IMR-90 (cell line): Measurements from ENCODE around the gene CREB3L1. TPM values are rescaled to one million over a fixed set of nuclear protein-coding genes. Genes with fewer than 3 reads are reported as not detected.

Experiments
- ATAC-seq: fragments of 200-7000 bp; cut with Tn5 transposase; 2 replicates; pipeline ENCODE4 v1.9.1; 2020; ENCODE audit warnings: low read depth, mild to moderate bottlenecking, moderate library complexity
- BruUV-seq: library from RNA; stranded (reverse); fragments of 400-500 nt; replicated peaks from 2 replicates; lab custom pipeline; 2021; lab: Mats Ljungman, UMichigan
- CTCF ChIA-PET: fragments of 300-600 bp; formaldehyde crosslinking; extraction: SDS; loops from one replicate; lab custom pipeline; 2021; ENCODE audit warnings: antibody characterized with exemption; lab: Yijun Ruan, JAX
- POLR2A ChIA-PET: fragments of 300-600 bp; sonication (Branson Sonifier 250); formaldehyde crosslinking; loops from one replicate; lab custom pipeline; 2022; ENCODE audit warnings: antibody characterized with exemption; ENCODE audit not compliant: unreplicated experiment; lab: Charles Lee
- DNase-seq: peaks from one replicate; pipeline ENCODE4 v3.0.0; 2013
- H2AFZ ChIP-seq: replicated peaks from 2 replicates; pipeline ENCODE3; 2013; ENCODE audit warnings: low read length, mild to moderate bottlenecking; ENCODE audit not compliant: poor library complexity
- H2AK5ac ChIP-seq: 2 replicates; pipeline ENCODE4 v1.6.1; 2013; ENCODE audit warnings: low read depth, low read length, inconsistent platforms
- H2AK9ac ChIP-seq: replicated peaks from 2 replicates; pipeline ENCODE3; 2013; ENCODE audit warnings: mild to moderate bottlenecking, low read depth, low read length, moderate library complexity; ENCODE audit not compliant: poor library complexity
- H2BK120ac ChIP-seq: 2 replicates; pipeline ENCODE4 v1.6.1; 2013; ENCODE audit warnings: low read depth, low read length, inconsistent platforms
- H2BK15ac ChIP-seq: 3 replicates; pipeline ENCODE4 v1.6.1; 2013; ENCODE audit warnings: low read depth, low read length, inconsistent platforms
- H2BK20ac ChIP-seq: 2 replicates; pipeline ENCODE4 v1.6.1; 2013; ENCODE audit warnings: low read depth, mild to moderate bottlenecking, inconsistent platforms, low read length, moderate library complexity
- H2BK5ac ChIP-seq: 2 replicates; pipeline ENCODE4 v1.6.1; 2013; ENCODE audit warnings: mild to moderate bottlenecking, low read depth, low read length, inconsistent platforms; ENCODE audit not compliant: poor library complexity, severe bottlenecking
- H3K14ac ChIP-seq: replicated peaks from 2 replicates; pipeline ENCODE4 v1.6.1; 2013; ENCODE audit warnings: low read depth, low read length, inconsistent platforms
- H3K18ac ChIP-seq: 2 replicates; pipeline ENCODE4 v1.6.1; 2013; ENCODE audit warnings: low read depth, low read length, control low read depth
- H3K23ac ChIP-seq: 2 replicates; pipeline ENCODE4 v1.6.1; 2013; ENCODE audit warnings: low read depth, low read length, inconsistent platforms
- H3K27ac ChIP-seq: 2 replicates; pipeline ENCODE4 v1.5.1; 2013; ENCODE audit warnings: mild to moderate bottlenecking, control low read depth, low read length; ENCODE audit not compliant: insufficient read depth
- H3K27me3 ChIP-seq: 2 replicates; pipeline ENCODE4 v1.6.1; 2013; ENCODE audit warnings: low read length; ENCODE audit not compliant: control insufficient read depth, insufficient read depth
- H3K36me3 ChIP-seq: 2 replicates; pipeline ENCODE4 v1.6.1; 2013; ENCODE audit warnings: low read length, mixed read lengths; ENCODE audit not compliant: control insufficient read depth, insufficient read depth
- H3K4ac ChIP-seq: 2 replicates; pipeline ENCODE4 v1.6.1; 2013; ENCODE audit warnings: low read depth, low read length, inconsistent platforms
- H3K4me1 ChIP-seq: 2 replicates; pipeline ENCODE4 v1.6.1; 2013; ENCODE audit warnings: low read length, mixed read lengths; ENCODE audit not compliant: control insufficient read depth, insufficient read depth
- H3K4me2 ChIP-seq: 2 replicates; pipeline ENCODE4 v1.6.1; 2013; ENCODE audit warnings: low read depth, mild to moderate bottlenecking, control low read depth, low read length, moderate library complexity
- H3K4me3 ChIP-seq: 2 replicates; pipeline ENCODE4 v1.5.1; 2013; ENCODE audit warnings: low read depth, mild to moderate bottlenecking, control low read depth, low read length, moderate library complexity; ENCODE audit not compliant: insufficient read depth
- H3K56ac ChIP-seq: 2 replicates; pipeline ENCODE4 v1.6.1; 2013; ENCODE audit warnings: low read length, inconsistent platforms; ENCODE audit not compliant: insufficient read depth; ENCODE audit errors: extremely low read depth
- H3K79me1 ChIP-seq, 2 experiments: 2 replicates each; pipeline ENCODE4 v1.6.1; 2013; ENCODE audit warnings: low read length in 2 of 2, inconsistent platforms in 1 of 2, low read depth in 1 of 2
- H3K9ac ChIP-seq: 2 replicates; pipeline ENCODE4 v1.6.1; 2013; ENCODE audit warnings: low read depth, low read length, control low read depth
- H3K9me1 ChIP-seq: 2 replicates; pipeline ENCODE4 v1.6.1; 2013; ENCODE audit warnings: low read length, inconsistent platforms; ENCODE audit not compliant: insufficient read depth
- H3K9me3 ChIP-seq: 2 replicates; pipeline ENCODE4 v1.6.1; 2013; ENCODE audit warnings: low read length; ENCODE audit not compliant: control insufficient read depth, insufficient read depth
- H4K20me1 ChIP-seq: 2 replicates; pipeline ENCODE4 v1.6.1; 2013; ENCODE audit warnings: low read length, inconsistent platforms; ENCODE audit not compliant: insufficient read depth
- H4K5ac ChIP-seq: 2 replicates; pipeline ENCODE4 v1.6.1; 2013; ENCODE audit warnings: mild to moderate bottlenecking, low read depth, low read length, control low read depth
- H4K8ac ChIP-seq, 2 experiments: 2 replicates each; pipeline ENCODE4 v1.6.1; 2013; ENCODE audit warnings: low read depth in 2 of 2, low read length in 2 of 2, control low read depth in 1 of 2, inconsistent platforms in 1 of 2
- H4K91ac ChIP-seq: 2 replicates; pipeline ENCODE4 v1.6.1; 2013; ENCODE audit warnings: low read depth, low read length, inconsistent platforms; ENCODE audit not compliant: insufficient read depth
- BHLHE40 ChIP-seq: fragments of 150-350 bp; IDR thresholded peaks from 2 replicates; pipeline ENCODE4 v1.6.1; 2016; ENCODE audit warnings: mild to moderate bottlenecking, low read depth, low read length
- FOS ChIP-seq: fragments of 150-350 bp; IDR thresholded peaks from 2 replicates; pipeline ENCODE4 v1.6.1; 2016; ENCODE audit warnings: low read depth, low read length
- MAZ ChIP-seq: IDR thresholded peaks from 2 replicates; pipeline ENCODE4 v1.6.1; 2012; ENCODE audit warnings: low read depth, mild to moderate bottlenecking, low read length, improper control_type of control experiment, moderate library complexity, borderline replicate concordance
- MXI1 ChIP-seq: IDR thresholded peaks from 2 replicates; pipeline ENCODE4 v1.6.1; 2012; ENCODE audit warnings: low read depth, mild to moderate bottlenecking, low read length, moderate library complexity, borderline replicate concordance
- POLR2A ChIP-seq: IDR thresholded peaks from 2 replicates; pipeline ENCODE4 v1.6.1; 2012; ENCODE audit warnings: mild to moderate bottlenecking, low read depth, low read length
- RCOR1 ChIP-seq: IDR thresholded peaks from 2 replicates; pipeline ENCODE4 v1.6.1; 2012; ENCODE audit warnings: mild to moderate bottlenecking, low read length, improper control_type of control experiment; ENCODE audit not compliant: insufficient replicate concordance
- SMC3 ChIP-seq: fragments of 150-350 bp; IDR thresholded peaks from 2 replicates; pipeline ENCODE4 v1.6.1; 2016; ENCODE audit warnings: low read depth, mild to moderate bottlenecking, antibody characterized with exemption, low read length, moderate library complexity
- USF2 ChIP-seq: fragments of 150-350 bp; IDR thresholded peaks from 2 replicates; pipeline ENCODE4 v1.6.1; 2017; ENCODE audit warnings: mild to moderate bottlenecking, antibody characterized with exemption, low read length, low read depth
- WGBS, 2 experiments: methylation state at CpG; one replicate each; pipeline versions ENCODE4 v1.1.5 to v1.1.7; 2013; ENCODE audit warnings: missing lambda C conversion rate in 2 of 2; ENCODE audit not compliant: insufficient read length in 1 of 2; ENCODE audit errors: extremely low coverage in 2 of 2; 5-methylcytosine and 5-hydroxymethylcytosine counted together
- dilution Hi-C: fragments of 300-500 bp; cut with HindIII; formaldehyde crosslinking; loops from one replicate; pipeline ENCODE4 v1.14.3; 2018; ENCODE audit warnings: low sequenced_read_pairs; ENCODE audit not compliant: unreplicated experiment
- in situ Hi-C: fragments of 300-500 bp; cut with MboI; formaldehyde crosslinking; loops from 3 replicates; pipeline ENCODE4 v1.14.3; 2019; ENCODE audit warnings: low sequenced_read_pairs, inconsistent platforms, mixed read lengths
- intact Hi-C: fragments of 100-400 bp; cut with micrococcal nuclease; formaldehyde crosslinking; loops from 2 replicates; pipeline ENCODE4 v1.10.0; 2022
- polyA plus RNA-seq, 3 experiments: library from polyadenylated mRNA; depleted of rRNA; stranded (reverse); fragments of >200 nt; gene quantifications; 2 replicates each; pipeline ENCODE4 v1.2.3, GENCODE V29; 2012; ENCODE audit warnings: low replicate concordance in 1 of 3
- total RNA-seq: library from RNA; depleted of rRNA; stranded (reverse); fragments of >200 nt; gene quantifications from 2 replicates; pipeline ENCODE4 v1.2.3, GENCODE V29; 2012
- TF ChIP-seq, protein P1 (sequence below): fragments of 150-350 bp; IDR thresholded peaks from 2 replicates; pipeline ENCODE4 v1.6.1; 2016; ENCODE audit warnings: low read depth, mild to moderate bottlenecking, low read length, moderate library complexity, borderline replicate concordance

Gene CREB3L1
- total and polyA plus RNA-seq, 2 of the 4 experiments (the other 2 are of a cell fraction) = 8.1 to 82.3 TPM

- peaks cover 67% of the 10 kb centered on the region for H3K4me1 ChIP-seq
- peak overlapping the region; percentile 97 for H2AK5ac ChIP-seq
- peak overlapping the region; percentile 93 for H2AK9ac ChIP-seq
- peak; percentile 0; the same call in 1 of the 2 replicates for ATAC-seq
- intact Hi-C loops = no loop called here
- peak overlapping the region; percentile 60 to 62 for H4K8ac ChIP-seq
- H3K18ac ChIP-seq = peak overlapping the region; percentile 73
- WGBS, 2 experiments = 2% methylated on average over 5 of the region's 9 CpGs; no CpG with 5 or more reads in 1 of the 2 experiments
- peaks cover 20 to 76% of the 10 kb centered on the region in 2 experiments for H3K79me1 ChIP-seq
- H3K4ac ChIP-seq = peak overlapping the region; percentile 98
- H3K4me2 ChIP-seq = peak overlapping the region; percentile 26
- H4K91ac ChIP-seq = peak overlapping the region; percentile 96
- no peak overlapping the region for H3K4me3 ChIP-seq
- no TSS peak for BruUV-seq
- ChIA-PET POLR2A (interaction anchor here (0.8 to 2.1 kb wide), 2 partner anchors 16 to 50 kb away, joined by 10 read pairs; partner anchors contain the start of gene CREB3L1), CTCF (no interaction called here)
- H2AFZ ChIP-seq = peak overlapping the region; percentile 70
- H2BK20ac ChIP-seq = peak overlapping the region; percentile 97
- no peaks in the 10 kb centered on the region for H3K9me3 ChIP-seq
- H2BK15ac ChIP-seq = peak overlapping the region; percentile 87
- peak overlapping the region; percentile 95 for H3K14ac ChIP-seq
- H4K20me1 ChIP-seq = peaks cover 44% of the 10 kb centered on the region
- H3K27ac ChIP-seq = peak overlapping the region; percentile 98
- peak overlapping the region; percentile 97 for H3K23ac ChIP-seq
- H2BK5ac ChIP-seq = peak overlapping the region; percentile 94
- DNase-seq = peak; percentile 98
- dilution Hi-C loops = no loop called here
- no peaks in the 10 kb centered on the region for H3K27me3 ChIP-seq
- H2BK120ac ChIP-seq = peak overlapping the region; percentile 98
- H4K5ac ChIP-seq = peak overlapping the region; percentile 74
- TF ChIP-seq FOS = peak; percentile 87
- TF ChIP-seq, protein P1, sequence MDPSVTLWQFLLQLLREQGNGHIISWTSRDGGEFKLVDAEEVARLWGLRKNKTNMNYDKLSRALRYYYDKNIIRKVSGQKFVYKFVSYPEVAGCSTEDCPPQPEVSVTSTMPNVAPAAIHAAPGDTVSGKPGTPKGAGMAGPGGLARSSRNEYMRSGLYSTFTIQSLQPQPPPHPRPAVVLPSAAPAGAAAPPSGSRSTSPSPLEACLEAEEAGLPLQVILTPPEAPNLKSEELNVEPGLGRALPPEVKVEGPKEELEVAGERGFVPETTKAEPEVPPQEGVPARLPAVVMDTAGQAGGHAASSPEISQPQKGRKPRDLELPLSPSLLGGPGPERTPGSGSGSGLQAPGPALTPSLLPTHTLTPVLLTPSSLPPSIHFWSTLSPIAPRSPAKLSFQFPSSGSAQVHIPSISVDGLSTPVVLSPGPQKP = no peak
- TF ChIP-seq USF2 = peak; percentile 60; the same call in 1 of the 2 replicates
- peak; percentile 83 for TF ChIP-seq RCOR1
- TF ChIP-seq SMC3 = 0 out of 2 replicates have a peak, but pooled peaks have one; percentile 17
- TF ChIP-seq POLR2A = no peak
- TF ChIP-seq BHLHE40 = peak; percentile 76
- TF ChIP-seq MXI1 = 0 out of 2 replicates have a peak, but pooled peaks have one; percentile 34
- 0 out of 2 replicates have a peak, but pooled peaks have one; percentile 39 for TF ChIP-seq MAZ
- peaks cover 12% of the 10 kb centered on the region for H3K36me3 ChIP-seq
- in situ Hi-C loops = no loop called here
- H3K9ac ChIP-seq = peak overlapping the region; percentile 65
- H3K56ac ChIP-seq = peak overlapping the region; percentile 90
- H3K9me1 ChIP-seq = peaks cover 30% of the 10 kb centered on the region
These were observed 16.2 kb downstream of the CREB3L1 start for GRCh38 chr11:46293641-46294103.
